K562 (cell line): ENCODE data around the gene SLC17A2. TPM values are rescaled to one million over a fixed set of nuclear protein-coding genes. Genes with fewer than 3 reads are reported as not detected.

Experiments
- ARID1B ChIP-seq: fragments of 450-650 bp; IDR thresholded peaks from 2 replicates; pipeline ENCODE4 v1.6.1; 2016; ENCODE audit warnings: antibody characterized with exemption, mild to moderate bottlenecking, inconsistent platforms
- CBFA2T3 ChIP-seq: fragments of 450-650 bp; IDR thresholded peaks from 2 replicates; pipeline ENCODE4 v1.6.1; 2017
- CEBPG ChIP-seq, 3 experiments: fragments of 200-800 bp in 1 of 3; sonication (Bioruptor generic) in 1 of 3; sonication (generic) in 1 of 3; formaldehyde crosslinking in 1 of 3; IDR thresholded peaks in 2 of 3; conservative IDR thresholded peaks in 1 of 3; 2 replicates each; pipeline versions ENCODE4 v1.6.1 to v1.8.0; 2016 to 2022; ENCODE audit warnings: missing compliant biosample characterization in 2 of 3, missing genetic modification characterization in 2 of 3, mild to moderate bottlenecking in 1 of 3, missing genetic modification reagents in 1 of 3
- CHD1 ChIP-seq: fragments of 200-600 bp; sonication (generic); IDR thresholded peaks from one replicate; pipeline ENCODE4 v1.6.1; 2012; ENCODE audit warnings: mild to moderate bottlenecking, moderate library complexity, low read length, inconsistent platforms
- ETS2 ChIP-seq: IDR thresholded peaks from 2 replicates; pipeline ENCODE4 v1.6.1; 2016; ENCODE audit warnings: borderline replicate concordance, missing genetic modification characterization, mild to moderate bottlenecking, moderate library complexity, missing compliant biosample characterization; ENCODE audit not compliant: poor library complexity, severe bottlenecking
- FOS ChIP-seq: IDR thresholded peaks from 3 replicates; pipeline ENCODE4 v1.6.1; 2011; ENCODE audit not compliant: insufficient read length; ENCODE audit errors: extremely low read depth
- FOXP1 ChIP-seq: sonication (generic); formaldehyde crosslinking; IDR thresholded peaks from 2 replicates; pipeline ENCODE4 v1.8.0; 2022; ENCODE audit warnings: mild to moderate bottlenecking, missing genetic modification reagents
- HMG20A ChIP-seq: fragments of 450-650 bp; formaldehyde crosslinking; conservative IDR thresholded peaks from 2 replicates; pipeline ENCODE4 v1.4.0; 2020; ENCODE audit warnings: mild to moderate bottlenecking, mixed read lengths
- JUND ChIP-seq, 2 experiments: IDR thresholded peaks; 2 replicates in 1 of 2; 3 replicates in 1 of 2; pipeline ENCODE4 v1.6.1; 2011; ENCODE audit warnings: borderline replicate concordance in 2 of 2, low read depth in 2 of 2, low read length in 2 of 2, improper control_type of control experiment in 1 of 2, missing biosample characterization in 1 of 2, missing genetic modification characterization in 1 of 2, missing genetic modification reagents in 1 of 2
- MAZ ChIP-seq, 2 experiments: fragments of 450-650 bp in 1 of 2; sonication (generic) in 1 of 2; formaldehyde crosslinking; IDR thresholded peaks in 1 of 2; conservative IDR thresholded peaks in 1 of 2; 2 replicates each; pipeline versions ENCODE4 v1.4.0 to v1.5.0; 2020; ENCODE audit warnings: mild to moderate bottlenecking in 1 of 2, missing genetic modification reagents in 1 of 2
- MTA1 ChIP-seq: fragments of 450-650 bp; IDR thresholded peaks from 2 replicates; pipeline ENCODE4 v1.6.1; 2017; ENCODE audit warnings: borderline replicate concordance
- NCOR1 ChIP-seq: fragments of 450-650 bp; IDR thresholded peaks from 2 replicates; pipeline ENCODE4 v1.6.1; 2016; ENCODE audit warnings: mild to moderate bottlenecking, moderate library complexity
- PURB ChIP-seq: sonication (generic); formaldehyde crosslinking; IDR thresholded peaks from 2 replicates; pipeline ENCODE4 v1.9.0; 2021; ENCODE audit warnings: low read depth, mild to moderate bottlenecking, missing genetic modification reagents
- RCOR1 ChIP-seq, 2 experiments: IDR thresholded peaks; 2 replicates each; pipeline ENCODE4 v1.6.1; 2012; ENCODE audit warnings: low read depth in 2 of 2, low read length in 2 of 2, borderline replicate concordance in 1 of 2, improper control_type of control experiment in 1 of 2
- SPI1 ChIP-seq: IDR thresholded peaks from 2 replicates; pipeline ENCODE4 v1.6.1; 2011; ENCODE audit warnings: low read depth, low read length, control low read depth, borderline replicate concordance
- TCF3 ChIP-seq: sonication (generic); formaldehyde crosslinking; IDR thresholded peaks from 2 replicates; pipeline ENCODE4 v1.4.0; 2020; ENCODE audit warnings: mild to moderate bottlenecking, missing genetic modification reagents
- ZBTB26 ChIP-seq: fragments of 450-650 bp; formaldehyde crosslinking; IDR thresholded peaks from 2 replicates; pipeline ENCODE4 v1.4.0; 2022; ENCODE audit warnings: missing genetic modification characterization
- ZNF134 ChIP-seq: fragments of 250-450 bp; sonication (Bioruptor Pico); conservative IDR thresholded peaks from 2 replicates; pipeline ENCODE4 v1.4.0; 2020
- ZZZ3 ChIP-seq: fragments of 450-650 bp; IDR thresholded peaks from 2 replicates; pipeline ENCODE4 v1.6.1; 2016; ENCODE audit warnings: antibody characterized with exemption, mild to moderate bottlenecking, moderate library complexity
- polyA plus RNA-seq, 8 experiments: library from polyadenylated mRNA; depleted of rRNA in 4 of 8; stranded (reverse) in 5 of 8; unstranded in 3 of 8; fragments of >200 nt; fragmentation: Nextera tagmentation in 2 of 8; fragmentation: Illumina TruSeq in 1 of 8; extraction: Ambion mirVana in 2 of 8; extraction: Trizol in 1 of 8; gene quantifications; 2 replicates each; pipeline versions ENCODE4 v1.2.1 to v1.2.3, GENCODE V29; 2011 to 2014; ENCODE audit warnings: inconsistent platforms in 1 of 8, missing spikeins in 1 of 8
- total RNA-seq, 7 experiments: library from RNA; depleted of rRNA in 6 of 7; stranded (reverse); fragments of >200 nt in 6 of 7; fragmentation: Illumina TruSeq in 2 of 7; extraction: Trizol in 2 of 7; gene quantifications; 2 replicates each; pipeline versions ENCODE4 v1.2.1 to v1.2.3, GENCODE V29; 2011 to 2021; ENCODE audit warnings: low replicate concordance in 1 of 7

The SLC17A2 gene
- total and polyA plus RNA-seq, 9 of the 15 experiments (the other 6 are each of a cell fraction or from before 2014, with no cell fraction given), result not detected

DNA sequence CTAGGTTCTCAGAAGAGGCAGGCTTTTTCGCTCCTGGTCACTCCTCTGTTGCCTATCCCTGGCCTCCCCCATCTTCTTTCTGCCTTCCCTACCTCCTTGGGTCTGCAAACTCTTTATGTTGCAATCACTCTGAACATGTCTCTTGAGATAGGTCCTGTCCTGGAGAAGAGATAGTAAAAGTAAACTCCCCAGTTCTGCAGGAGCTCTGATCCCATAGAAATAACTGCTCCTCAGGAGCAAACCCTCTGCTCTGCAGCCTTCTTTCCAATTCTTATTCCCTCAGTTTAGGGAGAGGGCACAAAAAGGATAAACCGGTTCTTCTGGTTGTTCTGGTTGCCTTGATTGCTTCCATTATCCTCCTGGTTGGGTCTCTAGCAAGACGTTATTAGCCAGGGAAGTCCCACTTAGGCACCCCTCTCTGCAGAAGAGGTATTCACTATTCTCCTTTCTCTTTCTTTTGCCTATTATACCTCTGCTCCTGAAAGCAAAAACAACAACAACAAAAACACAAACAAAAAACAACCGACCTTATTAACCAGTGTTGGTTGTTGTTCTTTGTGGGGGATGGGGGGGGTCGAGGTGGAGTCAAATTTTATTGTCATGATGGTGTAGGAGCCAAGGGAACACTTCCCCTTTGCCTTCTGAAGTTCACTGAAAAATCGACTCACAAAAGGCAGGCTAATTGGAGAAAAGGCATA lies 33.1 kb upstream of the SLC17A2 start (continued):
- TF ChIP-seq ZBTB26 (CRISPR knock-in tag), result no peak
- no peak for TF ChIP-seq ZZZ3
- 0 out of 2 replicates have a peak, but pooled peaks have one; percentile 19 for TF ChIP-seq MTA1
- no peak for TF ChIP-seq PURB
- no peak for TF ChIP-seq ZNF134
- no peak for TF ChIP-seq JUND (IDR thresholded peaks at IDR 0.05; ENCODE audit: borderline replicate concordance, low read depth, low read length)
- TF ChIP-seq JUND (tag; IDR thresholded peaks at IDR 0.05; ENCODE audit: borderline replicate concordance, low read depth, low read length), result no peak
- peak; percentile 65 for TF ChIP-seq CBFA2T3
- TF ChIP-seq FOXP1 (CRISPR knock-in tag), result peak; percentile 57; the same call in 1 of the 2 replicates
- TF ChIP-seq TCF3, result peak; percentile 47
- TF ChIP-seq FOS, result no peak
- TF ChIP-seq RCOR1 (IDR thresholded peaks at IDR 0.05; ENCODE audit: borderline replicate concordance in 1 of 2, low read depth in 2 of 2, low read length in 2 of 2), result peak in 1 of 2 experiments; percentile 29; a peak in 1 of 4 replicates
- no peak for TF ChIP-seq HMG20A (CRISPR knock-in tag)
- peak; percentile 27; the same call in 1 of the 2 replicates for TF ChIP-seq ARID1B
- no peak for TF ChIP-seq CHD1
- peak; percentile 68 for TF ChIP-seq CEBPG (CRISPR knock-in tag; IDR thresholded peaks at IDR 0.05)
- peak; percentile 74 to 92 for TF ChIP-seq CEBPG (tag; conservative IDR thresholded peaks at IDR 0.05 in 1 of 2, IDR thresholded peaks at IDR 0.05 in 1 of 2)
- TF ChIP-seq MAZ (CRISPR knock-in tag; conservative IDR thresholded peaks at IDR 0.05 in 1 of 2, IDR thresholded peaks at IDR 0.05 in 1 of 2), result peak in 1 of 2 experiments; percentile 47; a peak in 1 of 4 replicates
- TF ChIP-seq SPI1, result peak; percentile 74
- TF ChIP-seq ETS2 (tag), result no peak
- 0 out of 2 replicates have a peak, but pooled peaks have one; percentile 23 for TF ChIP-seq NCOR1
